ENCODE data around the gene PICALM.
"Not testable (repeated sequence)": the region's sequence is repeated elsewhere in the genome, so short reads cannot be mapped to it uniquely, and the experiment has no call there.

The PICALM gene

GRCh38 chr11:85934596-85935169 is 134.2 kb downstream of the PICALM start:
- ATAC-seq = no peak

- no peak for ATAC-seq
These were observed 138.0 kb downstream of the PICALM start for GRCh38 chr11:85930879-85931366.

- not testable (repeated sequence) for ATAC-seq
These were observed 142.2 kb downstream of the PICALM start for GRCh38 chr11:85926653-85927214.

- no peak for ATAC-seq
These were observed 145.4 kb downstream of the PICALM start for GRCh38 chr11:85923455-85923854.

GRCh38 chr11:85922367-85922766 is 146.5 kb downstream of the PICALM start:
- ATAC-seq = no peak

- ATAC-seq = no peak
These were observed 149.7 kb downstream of the PICALM start for GRCh38 chr11:85918910-85919794.

GRCh38 chr11:85914425-85914824 is 154.5 kb downstream of the PICALM start:
- ATAC-seq = no peak

- no peak for ATAC-seq
These were observed 155.4 kb downstream of the PICALM start for GRCh38 chr11:85913513-85913912.

GRCh38 chr11:85912414-85912813 is 156.5 kb downstream of the PICALM start:
- no peak for ATAC-seq
